ENCODE data around the gene ISOC1.

ISOC1 gene

GRCh38 chr5:129094924-129095899 is 663 bp downstream of the ISOC1 start:
- Histone ChIP-seq H3K4me1 (ENCODE audit: control insufficient read depth, insufficient read depth, low read length) (no peaks in the 10 kb centered on the region), H3K9me3 (ENCODE audit: control insufficient read depth, insufficient read depth, low read length) (no peaks in the 10 kb centered on the region), H3K4me3 (ENCODE audit: low read length) (peak overlapping the region; percentile 86), H3K27me3 (ENCODE audit: control insufficient read depth, insufficient read depth, low read length) (no peaks in the 10 kb centered on the region; the same call in 1 of the 2 replicates), H3K36me3 (ENCODE audit: control insufficient read depth, insufficient read depth, low read length) (no peaks in the 10 kb centered on the region), H3K27ac (ENCODE audit: low read length) (no peak overlapping the region)
- no CpG with 5 or more reads among the region's 61 CpGs for WGBS (ENCODE audit: insufficient coverage, insufficient read length)
- DNase-seq (ENCODE audit: low read depth, low spot score), result no peak

- no peak overlapping the region for H3K4me3 ChIP-seq (ENCODE audit: low read length)
- no peaks in the 10 kb centered on the region for H3K36me3 ChIP-seq (ENCODE audit: control insufficient read depth, insufficient read depth, low read length)
- no peak for DNase-seq (ENCODE audit: low read depth, low spot score)
- no CpG with 5 or more reads among the region's 8 CpGs for WGBS (ENCODE audit: insufficient coverage, insufficient read length)
- H3K9me3 ChIP-seq (ENCODE audit: control insufficient read depth, insufficient read depth, low read length), result no peaks in the 10 kb centered on the region
- no peaks in the 10 kb centered on the region for H3K4me1 ChIP-seq (ENCODE audit: control insufficient read depth, insufficient read depth, low read length)
- H3K27ac ChIP-seq (ENCODE audit: low read length), result no peak overlapping the region
- H3K27me3 ChIP-seq (ENCODE audit: control insufficient read depth, insufficient read depth, low read length), result no peaks in the 10 kb centered on the region; the same call in 1 of the 2 replicates
Measured at GRCh38 chr5:129096382-129096991, 1.9 kb downstream of the ISOC1 start.

- H3K27me3 ChIP-seq (ENCODE audit: control insufficient read depth, insufficient read depth, low read length), result no peaks in the 10 kb centered on the region; the same call in 1 of the 2 replicates
- H3K4me3 ChIP-seq (ENCODE audit: low read length), result no peak overlapping the region
- H3K9me3 ChIP-seq (ENCODE audit: control insufficient read depth, insufficient read depth, low read length), result no peaks in the 10 kb centered on the region
- no peak overlapping the region for H3K27ac ChIP-seq (ENCODE audit: low read length)
- no peak for DNase-seq (ENCODE audit: low read depth, low spot score)
- H3K4me1 ChIP-seq (ENCODE audit: control insufficient read depth, insufficient read depth, low read length), result no peaks in the 10 kb centered on the region
- no CpG with 5 or more reads among the region's 11 CpGs for WGBS (ENCODE audit: insufficient coverage, insufficient read length)
- H3K36me3 ChIP-seq (ENCODE audit: control insufficient read depth, insufficient read depth, low read length), result no peaks in the 10 kb centered on the region
Measured at GRCh38 chr5:129097498-129098296, 3.1 kb downstream of the ISOC1 start.

- Histone ChIP-seq H3K4me3 (ENCODE audit: low read length) (no peak overlapping the region), H3K27ac (ENCODE audit: low read length) (no peak overlapping the region), H3K36me3 (ENCODE audit: control insufficient read depth, insufficient read depth, low read length) (no peaks in the 10 kb centered on the region), H3K4me1 (ENCODE audit: control insufficient read depth, insufficient read depth, low read length) (no peaks in the 10 kb centered on the region), H3K27me3 (ENCODE audit: control insufficient read depth, insufficient read depth, low read length) (no peaks in the 10 kb centered on the region), H3K9me3 (ENCODE audit: control insufficient read depth, insufficient read depth, low read length) (no peaks in the 10 kb centered on the region)
- WGBS (ENCODE audit: insufficient coverage, insufficient read length), result no CpG with 5 or more reads among the region's 3 CpGs
- no peak for DNase-seq (ENCODE audit: low read depth, low spot score)
Measured at GRCh38 chr5:129098488-129099183, 4.1 kb downstream of the ISOC1 start.

- no peak for DNase-seq (ENCODE audit: low read depth, low spot score)
- WGBS (ENCODE audit: insufficient coverage, insufficient read length), result no CpG with 5 or more reads among the region's 1 CpG
Measured at GRCh38 chr5:129099184-129099569, 4.6 kb downstream of the ISOC1 start.

GRCh38 chr5:129101794-129102193 is 7.2 kb downstream of the ISOC1 start:
- H3K36me3 ChIP-seq (ENCODE audit: control insufficient read depth, insufficient read depth, low read length), result no peaks in the 10 kb centered on the region
- no peak overlapping the region for H3K27ac ChIP-seq (ENCODE audit: low read length)
- DNase-seq (ENCODE audit: low read depth, low spot score), result no peak
- no peak overlapping the region for H3K4me3 ChIP-seq (ENCODE audit: low read length)
- WGBS (ENCODE audit: insufficient coverage, insufficient read length), result no CpG with 5 or more reads among the region's 2 CpGs
- no peaks in the 10 kb centered on the region for H3K27me3 ChIP-seq (ENCODE audit: control insufficient read depth, insufficient read depth, low read length)
- no peaks in the 10 kb centered on the region for H3K9me3 ChIP-seq (ENCODE audit: control insufficient read depth, insufficient read depth, low read length)
- no peaks in the 10 kb centered on the region for H3K4me1 ChIP-seq (ENCODE audit: control insufficient read depth, insufficient read depth, low read length)

More at GRCh38 chr5:129099184-129099569, 4.6 kb downstream of the ISOC1 start:
- H3K9me3 ChIP-seq (ENCODE audit: control insufficient read depth, insufficient read depth, low read length), result no peaks in the 10 kb centered on the region
- H3K27ac ChIP-seq (ENCODE audit: low read length), result no peak overlapping the region
- no peaks in the 10 kb centered on the region for H3K27me3 ChIP-seq (ENCODE audit: control insufficient read depth, insufficient read depth, low read length)
- H3K36me3 ChIP-seq (ENCODE audit: control insufficient read depth, insufficient read depth, low read length), result no peaks in the 10 kb centered on the region
- H3K4me3 ChIP-seq (ENCODE audit: low read length), result no peak overlapping the region
- H3K4me1 ChIP-seq (ENCODE audit: control insufficient read depth, insufficient read depth, low read length), result no peaks in the 10 kb centered on the region

- Histone ChIP-seq H3K27ac (ENCODE audit: low read length) (no peak overlapping the region), H3K27me3 (ENCODE audit: control insufficient read depth, insufficient read depth, low read length) (no peaks in the 10 kb centered on the region), H3K4me1 (ENCODE audit: control insufficient read depth, insufficient read depth, low read length) (no peaks in the 10 kb centered on the region), H3K9me3 (ENCODE audit: control insufficient read depth, insufficient read depth, low read length) (no peaks in the 10 kb centered on the region), H3K36me3 (ENCODE audit: control insufficient read depth, insufficient read depth, low read length) (no peaks in the 10 kb centered on the region; the same call in 1 of the 2 replicates), H3K4me3 (ENCODE audit: low read length) (no peak overlapping the region)
- no peak for DNase-seq (ENCODE audit: low read depth, low spot score)
Measured at GRCh38 chr5:129103397-129103796, 8.8 kb downstream of the ISOC1 start.

- no peak overlapping the region for H3K4me3 ChIP-seq (ENCODE audit: low read length)
- H3K4me1 ChIP-seq (ENCODE audit: control insufficient read depth, insufficient read depth, low read length), result no peaks in the 10 kb centered on the region
- H3K27me3 ChIP-seq (ENCODE audit: control insufficient read depth, insufficient read depth, low read length), result no peaks in the 10 kb centered on the region
- no peak overlapping the region for H3K27ac ChIP-seq (ENCODE audit: low read length)
- no peaks in the 10 kb centered on the region for H3K9me3 ChIP-seq (ENCODE audit: control insufficient read depth, insufficient read depth, low read length)
- WGBS (ENCODE audit: insufficient coverage, insufficient read length), result no CpG with 5 or more reads among the region's 5 CpGs
- no peak for DNase-seq (ENCODE audit: low read depth, low spot score)
- no peaks in the 10 kb centered on the region; the same call in 1 of the 2 replicates for H3K36me3 ChIP-seq (ENCODE audit: control insufficient read depth, insufficient read depth, low read length)
Measured at GRCh38 chr5:129104915-129105455, 10.4 kb downstream of the ISOC1 start.

GRCh38 chr5:129107637-129108036 is 13.1 kb downstream of the ISOC1 start:
- no peaks in the 10 kb centered on the region; the same call in 1 of the 2 replicates for H3K36me3 ChIP-seq (ENCODE audit: control insufficient read depth, insufficient read depth, low read length)
- no CpG with 5 or more reads among the region's 1 CpG for whole genome bisulfite sequencing (ENCODE audit: insufficient coverage, insufficient read length)

More at GRCh38 chr5:129107637-129108036, 13.1 kb downstream of the ISOC1 start:
- no peak for DNase-seq (ENCODE audit: low read depth, low spot score)
- Histone ChIP-seq H3K9me3 (ENCODE audit: control insufficient read depth, insufficient read depth, low read length) (no peaks in the 10 kb centered on the region), H3K4me1 (ENCODE audit: control insufficient read depth, insufficient read depth, low read length) (no peaks in the 10 kb centered on the region), H3K4me3 (ENCODE audit: low read length) (no peak overlapping the region), H3K27me3 (ENCODE audit: control insufficient read depth, insufficient read depth, low read length) (no peaks in the 10 kb centered on the region), H3K27ac (ENCODE audit: low read length) (no peak overlapping the region)
